ENCODE data around the gene TSSK6. TPM values are rescaled to one million over a fixed set of nuclear protein-coding genes. Genes with fewer than 3 reads are reported as not detected.

TSSK6 gene
- total and polyA plus RNA-seq, 2 of the 4 experiments (the other 2 are of a cell fraction) = 1.3 to 2.2 TPM

DNA sequence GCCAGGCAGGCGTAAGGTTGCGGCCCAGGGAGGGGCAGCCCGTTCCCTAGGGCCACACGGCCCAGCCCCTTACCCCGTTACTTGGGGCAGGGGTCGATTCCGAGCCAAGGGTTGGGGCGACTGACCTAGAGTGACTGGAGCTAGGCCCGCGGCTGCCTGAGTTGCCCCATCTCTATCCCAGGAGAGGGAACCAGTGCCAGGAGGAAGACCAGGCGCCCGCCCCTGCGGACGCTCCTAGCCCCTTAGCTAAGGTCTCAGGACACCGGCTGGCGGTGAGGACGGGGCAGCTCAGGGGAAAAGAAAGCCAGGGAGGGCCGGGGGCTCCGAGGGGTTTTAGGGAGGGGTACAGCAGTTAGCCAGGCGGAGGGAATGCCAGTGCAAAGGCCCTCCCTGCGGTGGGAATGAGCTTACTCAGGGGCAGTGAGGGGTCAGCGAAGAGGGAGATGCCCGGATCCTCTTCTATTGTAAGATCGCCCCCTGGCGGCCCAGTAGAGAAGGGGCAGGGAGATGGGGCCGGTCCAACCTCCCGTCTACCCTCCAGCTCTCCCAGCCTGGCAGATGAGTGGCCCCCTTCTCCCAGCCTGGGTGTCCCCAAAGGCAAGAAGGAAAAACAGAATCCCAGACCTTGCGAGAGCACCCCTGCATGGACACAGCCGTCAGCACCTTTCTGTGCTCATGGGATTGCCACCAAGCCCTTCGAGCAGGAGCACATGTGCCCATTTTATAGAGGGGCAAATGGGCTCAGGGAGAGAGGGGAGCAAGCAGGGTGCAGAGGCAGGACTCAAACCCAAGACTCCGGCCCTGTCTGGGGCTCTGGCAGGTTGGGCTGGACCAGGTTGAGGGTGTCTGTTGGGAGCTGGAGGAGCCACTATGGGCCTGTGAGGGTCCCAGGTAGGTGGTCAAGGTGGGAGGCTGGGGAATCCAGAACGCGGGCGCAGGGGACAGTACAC is 39.0 kb upstream of the TSSK6 start:
- Histone ChIP-seq H3K4ac (ENCODE audit: low read depth, low read length) (no peak overlapping the region), H2AFZ (replicated peaks; ENCODE audit: low read length, poor library complexity) (no peak overlapping the region), H3K18ac (ENCODE audit: low read depth, low read length) (no peak overlapping the region), H3K9me3 (ENCODE audit: control insufficient read depth, insufficient read depth, low read length) (no peaks in the 10 kb centered on the region), H3K23ac (ENCODE audit: low read depth, low read length) (no peak overlapping the region), H4K5ac (ENCODE audit: low read depth, low read length) (no peak overlapping the region), H3K14ac (replicated peaks; ENCODE audit: low read depth, low read length) (no peak overlapping the region), H2BK5ac (ENCODE audit: low read depth, low read length, poor library complexity, severe bottlenecking) (no peak overlapping the region), H4K20me1 (ENCODE audit: insufficient read depth, low read length) (no peaks in the 10 kb centered on the region), H3K27ac (ENCODE audit: insufficient read depth, low read length) (no peak overlapping the region), H3K9me1 (ENCODE audit: insufficient read depth, low read length) (no peaks in the 10 kb centered on the region; the same call in 1 of the 2 replicates), H2BK15ac (ENCODE audit: low read depth, low read length) (no peak overlapping the region), H2BK20ac (ENCODE audit: low read depth, low read length) (no peak overlapping the region), H3K27me3 (ENCODE audit: control insufficient read depth, insufficient read depth, low read length) (no peaks in the 10 kb centered on the region), H2AK9ac (replicated peaks; ENCODE audit: low read depth, low read length, poor library complexity) (peak overlapping the region; percentile 14), H3K4me3 (ENCODE audit: insufficient read depth, low read depth, low read length) (no peak overlapping the region), H2BK120ac (ENCODE audit: low read depth, low read length) (no peak overlapping the region), H3K36me3 (ENCODE audit: control insufficient read depth, insufficient read depth, low read length) (no peaks in the 10 kb centered on the region), H4K91ac (ENCODE audit: insufficient read depth, low read depth, low read length) (no peak overlapping the region), H3K79me1 (ENCODE audit: low read depth in 1 of 2, low read length in 2 of 2) (no peaks in the 10 kb centered on the region), H4K8ac (ENCODE audit: low read depth in 2 of 2, low read length in 2 of 2) (no peak overlapping the region), H3K56ac (ENCODE audit: extremely low read depth, insufficient read depth, low read length) (no peak overlapping the region), H3K9ac (ENCODE audit: low read depth, low read length) (no peak overlapping the region), H3K4me1 (ENCODE audit: control insufficient read depth, insufficient read depth, low read length) (no peaks in the 10 kb centered on the region), H2AK5ac (ENCODE audit: low read depth, low read length) (no peak overlapping the region), H3K4me2 (ENCODE audit: low read depth, low read length) (no peak overlapping the region)
- ATAC-seq (ENCODE audit: low read depth) (peak; percentile 65), DNase-seq (peak; percentile 21)
- WGBS, 2 experiments (ENCODE audit: extremely low coverage in 2 of 2, insufficient read length in 1 of 2) = 88% methylated on average over 16 of the region's 34 CpGs; no CpG with 5 or more reads in 1 of the 2 experiments
- ChIA-PET CTCF (interaction anchor here (0.6 to 1.6 kb wide), 11 partner anchors 10 to 70 kb away, joined by 3 to 6 read pairs (median 3); partner anchors contain the start of gene TSSK6), POLR2A (ENCODE audit: unreplicated experiment) (no interaction called here)
- TF ChIP-seq CEBPB (IDR thresholded peaks at IDR 0.05; ENCODE audit: low read depth, low read length) (no peak), BHLHE40 (IDR thresholded peaks at IDR 0.05; ENCODE audit: low read depth, low read length) (no peak), CHD1 (IDR thresholded peaks at IDR 0.05; ENCODE audit: low read depth, low read length) (no peak), CTCF (conservative IDR thresholded peaks at IDR 0.05; ENCODE audit: low read depth, low read length) (peak; percentile 61), RFX5 (IDR thresholded peaks at IDR 0.05; ENCODE audit: low read depth, low read length) (no peak), SMC3 (IDR thresholded peaks at IDR 0.05; ENCODE audit: low read depth, low read length) (peak; percentile 49), RAD21 (IDR thresholded peaks at IDR 0.05; ENCODE audit: low read length) (peak; percentile 48)
- in situ Hi-C loops (cut with MboI; ENCODE audit: low sequenced_read_pairs) = no loop called here
- dilution Hi-C loops (cut with HindIII; ENCODE audit: low sequenced_read_pairs, unreplicated experiment) = no loop called here
- no TSS peak for BruUV-seq (replicated peaks)
- intact Hi-C loops (cut with micrococcal nuclease) = loop anchor here (5.0 kb wide), 1 partner anchor 88 kb away; the partner anchor contains the start of gene GMIP

Data from IMR-90 (cell line).